ENCODE results near the gene LZTS2.

LZTS2 gene

DNA sequence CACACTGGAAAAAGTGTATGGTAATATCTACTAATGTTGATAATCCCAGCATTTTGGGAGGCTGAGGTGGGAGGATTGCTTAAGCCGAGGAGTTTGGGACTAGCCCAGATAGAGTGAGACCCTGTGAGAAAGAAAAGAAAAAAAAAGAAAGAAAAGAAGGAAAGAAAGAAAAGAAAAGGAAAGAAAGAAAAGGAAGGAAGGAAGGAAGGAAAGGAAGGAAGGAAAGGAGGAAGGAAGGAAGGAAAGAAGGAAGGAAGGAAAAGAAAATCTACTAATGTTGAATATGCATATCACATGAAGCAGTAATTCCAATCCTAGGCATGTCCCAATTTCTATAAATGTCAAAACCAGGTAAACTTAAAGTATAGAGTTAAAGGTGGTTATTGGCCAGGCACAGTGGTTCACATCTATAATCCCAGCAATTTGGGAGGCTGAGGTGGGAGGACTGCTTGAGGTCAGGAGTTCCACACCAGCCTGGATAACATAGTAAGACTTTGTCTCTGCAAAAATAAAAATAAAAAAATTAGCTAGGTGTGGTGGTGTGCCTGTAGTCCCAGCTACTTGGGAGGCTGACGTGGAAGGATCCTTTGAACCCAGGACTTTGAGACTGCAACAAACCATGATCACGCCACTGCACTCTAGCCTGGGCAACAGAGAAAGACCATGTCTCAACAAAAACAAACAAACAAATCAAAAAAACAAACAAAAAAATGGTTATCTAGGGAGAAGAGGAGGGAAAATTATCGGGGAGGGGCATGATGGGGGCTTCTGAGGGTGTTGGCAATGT lies 57.0 kb downstream of the LZTS2 start:
- no peak overlapping the region for H3K27ac ChIP-seq (ENCODE audit: low read length)
- peaks cover 14% of the 10 kb centered on the region for H3K4me1 ChIP-seq (ENCODE audit: control insufficient read depth, insufficient read depth, low read length)
- H3K9ac ChIP-seq (ENCODE audit: low read length in 2 of 2): no peak overlapping the region
- H3K36me3 ChIP-seq (ENCODE audit: control insufficient read depth in 2 of 2, insufficient read depth in 2 of 2, low read length in 2 of 2): no peaks in the 10 kb centered on the region
- no peaks in the 10 kb centered on the region for H3K9me3 ChIP-seq (ENCODE audit: control insufficient read depth in 2 of 2, low read length in 2 of 2)
- peaks cover 8 to 9% of the 10 kb centered on the region in 2 donors for H3K27me3 ChIP-seq (ENCODE audit: control insufficient read depth in 1 of 2, insufficient read depth in 2 of 2, low read length in 2 of 2)
- H3K4me3 ChIP-seq (ENCODE audit: low read length in 2 of 2): no peak overlapping the region
